Measurements from ENCODE around the gene DCP2. TPM values are rescaled to one million over a fixed set of nuclear protein-coding genes. Genes with fewer than 3 reads are reported as not detected.
A peak's percentile ranks its signal among the peaks of the same experiment; 100 is the strongest.

Gene DCP2
- total RNA-seq, 1 donor from 2014 or later: 18.8 TPM

- no peak for ATAC-seq
- intact Hi-C loops (cut with micrococcal nuclease): no loop called here
- DNase-seq: no peak
Measured at GRCh38 chr5:113000466-113000865, 23.9 kb downstream of the DCP2 start.

DNA sequence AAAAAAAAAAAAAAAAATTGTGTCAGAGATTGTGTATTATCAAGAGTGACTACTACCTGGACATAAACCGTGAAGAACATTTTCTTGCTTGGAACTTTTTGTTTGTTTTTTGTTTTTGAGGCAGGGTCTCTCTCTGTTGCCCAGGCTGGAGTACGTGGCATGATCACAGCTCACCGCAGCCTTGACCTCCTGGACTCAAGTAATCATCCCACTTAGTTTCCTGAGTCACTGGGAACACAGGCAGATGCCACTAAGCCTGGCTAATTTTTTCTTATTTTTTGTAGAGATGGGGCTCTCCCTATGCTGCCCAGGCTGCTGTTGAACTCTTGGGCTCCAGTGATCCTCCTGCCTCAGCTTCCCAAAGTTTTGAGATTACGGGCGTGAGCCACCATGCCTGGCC lies 25.8 kb downstream of the DCP2 start:
- intact Hi-C loops (cut with micrococcal nuclease): no loop called here
- no peak for ATAC-seq
- DNase-seq: no peak

DNA sequence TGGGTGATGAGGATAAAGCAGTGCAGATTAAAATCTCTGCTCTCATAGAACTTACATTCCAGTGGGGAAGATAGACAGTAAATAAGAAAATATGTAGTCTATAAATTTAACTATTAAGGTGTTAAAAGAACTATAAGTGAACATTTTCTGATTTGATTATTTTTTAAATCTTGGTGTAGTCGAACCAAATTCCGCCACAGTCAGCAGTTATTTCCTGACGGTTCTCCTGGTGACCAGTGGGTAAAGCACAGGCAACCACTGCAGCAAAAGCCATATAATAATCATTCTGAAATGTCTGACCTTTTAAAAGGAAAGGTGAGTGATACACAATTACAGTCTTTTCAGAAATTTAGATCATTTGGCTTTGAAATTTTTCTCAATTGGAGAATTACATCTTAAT lies 27.2 kb downstream of the DCP2 start:
- DNase-seq: no peak
- intact Hi-C loops (cut with micrococcal nuclease): no loop called here

DNA sequence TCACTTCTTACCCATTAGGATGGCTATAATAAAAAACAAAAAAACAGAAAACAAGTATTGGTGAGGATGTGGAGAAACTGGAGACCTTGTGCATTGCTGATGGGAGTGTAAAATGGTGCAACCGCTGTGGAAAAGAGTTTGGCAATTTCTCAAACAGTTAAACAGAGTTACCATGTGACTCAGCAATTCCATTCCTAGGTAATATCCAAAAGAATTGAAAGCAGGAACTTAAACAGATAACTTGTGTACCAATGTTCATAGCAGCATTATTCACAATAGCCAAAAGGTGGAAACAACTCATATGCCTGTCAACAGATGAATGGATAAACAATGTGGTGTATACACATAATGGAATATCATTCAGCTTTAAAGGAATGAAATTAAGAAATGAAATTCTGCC lies 28.9 kb downstream of the DCP2 start:
- no peak for ATAC-seq
- no peak for DNase-seq
- intact Hi-C loops (cut with micrococcal nuclease): no loop called here

More for the DNA sequence above, 27.2 kb downstream of the DCP2 start:
- no peak for ATAC-seq

GRCh38 chr5:113017881-113018635 lies 41.5 kb downstream of the DCP2 start:
- DNase-seq (no peak), ATAC-seq (no peak)
- intact Hi-C loops (cut with micrococcal nuclease): no loop called here

- intact Hi-C loops (cut with micrococcal nuclease): no loop called here
- DNase-seq (no peak), ATAC-seq (no peak)
Measured at GRCh38 chr5:113020461-113021273, 44.1 kb downstream of the DCP2 start.

DNA sequence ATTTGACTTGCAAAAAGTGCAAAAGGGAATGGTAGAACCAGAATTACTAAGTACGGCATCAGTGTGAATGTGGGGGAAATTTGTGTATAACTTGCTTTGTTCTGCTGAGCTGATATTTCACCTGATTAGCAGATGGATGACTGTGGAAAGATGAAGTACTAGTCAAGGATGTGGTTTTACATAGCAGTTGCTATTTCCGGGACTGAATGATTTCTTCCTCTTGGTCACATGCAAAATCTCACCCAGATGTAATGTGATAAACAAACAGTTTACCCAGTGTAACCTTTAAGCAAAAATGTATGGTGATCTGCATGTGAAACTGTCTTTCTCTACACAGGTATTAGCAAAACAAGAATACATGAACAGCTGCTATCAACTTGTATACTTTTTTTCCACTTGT lies 46.1 kb downstream of the DCP2 start:
- no peak for ATAC-seq
- no peak for DNase-seq
- intact Hi-C loops (cut with micrococcal nuclease): no loop called here

DNA sequence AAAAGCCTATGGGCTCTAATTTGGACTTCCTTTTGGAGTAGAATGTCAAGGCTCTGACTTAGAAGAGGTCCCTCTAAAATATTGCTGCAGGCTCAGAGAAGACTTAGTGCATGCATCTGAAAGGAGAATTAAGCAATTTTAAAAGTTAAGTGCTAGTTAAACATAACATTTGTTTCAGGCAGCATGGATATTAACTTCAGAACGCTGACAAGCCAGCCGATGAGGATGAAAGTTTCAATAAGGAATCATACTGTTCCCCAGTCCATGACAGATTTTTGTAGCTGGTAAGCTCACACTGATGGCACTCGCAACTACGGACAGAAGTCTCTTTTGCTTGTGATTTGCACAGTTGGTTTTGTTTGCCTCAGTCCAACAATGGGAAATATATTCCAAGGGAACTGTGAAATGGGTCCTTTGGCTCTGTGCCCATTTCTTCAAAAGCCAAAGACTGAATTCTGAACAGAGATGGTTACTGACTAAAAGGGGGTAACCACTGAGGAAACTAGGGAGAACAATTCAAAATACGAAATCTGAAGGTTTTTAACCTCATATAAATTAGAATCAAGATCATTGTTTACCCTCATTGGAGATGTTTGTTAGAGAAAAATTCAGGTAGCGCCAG lies 47.6 kb downstream of the DCP2 start:
- ATAC-seq: no peak
- intact Hi-C loops (cut with micrococcal nuclease): no loop called here
- DNase-seq: no peak

- ATAC-seq (no peak), DNase-seq (no peak)
- intact Hi-C loops (cut with micrococcal nuclease): no loop called here
Measured at GRCh38 chr5:113025596-113025995, 49.0 kb downstream of the DCP2 start.

GRCh38 chr5:113026211-113026610 lies 49.6 kb downstream of the DCP2 start:
- ATAC-seq (no peak), DNase-seq (no peak)
- intact Hi-C loops (cut with micrococcal nuclease): no loop called here

DNA sequence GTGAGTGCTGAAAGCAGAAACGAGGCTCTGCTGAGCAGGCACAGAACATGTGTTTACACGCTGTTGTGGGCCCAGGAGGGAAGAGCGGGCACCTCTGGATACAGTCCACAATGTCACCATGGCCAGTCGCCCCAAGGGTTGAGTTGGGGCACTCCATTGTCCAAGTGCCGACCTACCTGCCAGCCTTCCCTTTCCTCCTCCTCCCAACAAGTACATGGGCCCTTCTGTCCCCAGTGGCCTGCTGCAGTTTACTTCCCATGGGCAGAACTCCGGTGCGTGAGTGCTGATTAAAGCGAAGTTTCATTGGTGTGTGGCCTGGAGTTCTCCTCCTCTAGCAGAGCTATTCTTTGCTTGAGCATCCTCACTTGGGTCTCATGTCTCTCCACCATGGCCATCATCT lies 50.4 kb downstream of the DCP2 start:
- intact Hi-C loops (cut with micrococcal nuclease): no loop called here
- DNase-seq: no peak
- no peak for ATAC-seq

DNA sequence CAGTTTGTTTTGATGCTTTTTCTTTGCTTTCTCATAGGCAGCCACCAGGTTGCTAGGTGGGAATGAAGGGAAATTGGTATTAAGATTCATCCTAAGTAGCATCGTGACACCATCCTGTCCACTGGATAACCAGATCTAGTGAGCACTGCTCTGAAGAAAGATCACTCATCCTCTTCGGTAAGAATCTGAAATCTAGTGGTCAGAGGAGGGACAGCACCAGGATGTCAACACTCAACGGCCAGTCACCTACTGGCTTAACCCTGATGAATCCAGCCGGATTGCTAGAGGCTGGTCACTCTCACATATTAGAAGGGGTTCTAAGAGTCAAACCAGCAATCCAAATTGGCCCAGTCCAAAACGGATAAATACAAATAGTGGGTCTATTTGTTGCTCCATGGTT lies 50.8 kb downstream of the DCP2 start:
- ATAC-seq: no peak
- no peak for DNase-seq
- intact Hi-C loops (cut with micrococcal nuclease): no loop called here

GRCh38 chr5:113029614-113030013 lies 53.0 kb downstream of the DCP2 start:
- DNase-seq (no peak), ATAC-seq (peak; percentile 43)
- intact Hi-C loops (cut with micrococcal nuclease): no loop called here

- DNase-seq: no peak
- intact Hi-C loops (cut with micrococcal nuclease): no loop called here
- no peak for ATAC-seq
Measured at GRCh38 chr5:113031104-113031503, 54.5 kb downstream of the DCP2 start.

DNA sequence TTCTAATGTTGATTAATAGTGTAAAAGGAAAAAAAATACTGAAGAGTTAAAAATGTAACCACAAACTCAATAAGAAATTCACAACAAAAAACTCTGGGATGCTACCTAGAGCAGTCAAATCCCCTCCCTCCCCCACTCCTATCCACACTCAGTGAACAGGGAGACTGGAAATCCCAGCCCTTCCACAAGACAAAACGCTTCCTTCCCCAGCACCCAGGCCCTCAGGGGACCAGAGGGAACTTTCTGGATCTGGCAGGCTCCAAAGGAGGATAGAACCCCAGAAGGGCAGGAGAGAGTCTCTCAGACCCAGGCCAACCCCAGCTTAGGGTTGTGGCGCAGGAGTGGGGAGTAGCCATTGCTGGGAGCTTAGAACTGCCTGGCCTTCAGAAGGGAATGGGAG lies 55.0 kb downstream of the DCP2 start:
- DNase-seq: no peak
- ATAC-seq: no peak
- intact Hi-C loops (cut with micrococcal nuclease): no loop called here

GRCh38 chr5:113034182-113034773 lies 57.7 kb downstream of the DCP2 start:
- ATAC-seq (peak; percentile 70), DNase-seq (no peak)
- intact Hi-C loops (cut with micrococcal nuclease): no loop called here

DNA sequence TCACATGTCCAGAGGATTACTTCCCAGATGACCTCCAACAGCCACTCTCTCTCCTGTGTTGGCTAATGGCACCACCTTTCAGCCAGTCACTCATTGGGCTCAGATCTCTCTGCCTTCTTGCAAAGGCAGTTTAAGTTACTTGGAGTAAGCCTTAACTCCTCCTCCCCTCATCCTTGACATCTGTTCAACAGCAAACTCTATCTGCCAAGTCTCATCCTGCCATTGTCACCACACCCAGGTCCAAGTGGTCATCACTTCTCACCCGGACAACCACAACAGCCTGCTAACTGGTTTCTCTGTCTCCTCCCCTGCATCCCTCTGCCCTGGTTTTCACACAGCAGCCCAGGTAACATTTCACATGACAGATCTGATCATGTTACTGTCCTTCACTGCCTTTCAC lies 58.5 kb downstream of the DCP2 start:
- no peak for ATAC-seq
- intact Hi-C loops (cut with micrococcal nuclease): no loop called here

DNA sequence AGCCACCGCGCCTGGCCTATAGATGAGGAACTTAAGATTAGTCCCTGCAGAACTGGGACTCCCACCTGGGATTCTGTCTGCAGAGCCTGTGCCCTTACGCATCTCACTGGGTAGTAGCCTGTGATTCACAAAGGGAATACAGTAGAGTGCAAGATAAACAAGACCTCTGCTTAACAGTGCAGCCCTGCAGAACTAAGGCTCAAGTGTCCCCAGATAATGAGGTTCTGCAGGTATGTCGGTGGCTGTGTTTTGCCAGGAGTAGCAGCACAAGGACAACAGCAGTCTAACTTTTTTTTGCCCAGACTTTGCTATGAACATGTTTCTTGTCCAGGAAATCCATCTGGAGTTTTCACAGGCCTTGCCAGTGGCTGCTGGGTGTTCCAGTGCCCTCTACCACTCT lies 59.7 kb downstream of the DCP2 start:
- DNase-seq: no peak
- intact Hi-C loops (cut with micrococcal nuclease): no loop called here
- no peak for ATAC-seq

More for the DNA sequence above, 58.5 kb downstream of the DCP2 start:
- no peak for DNase-seq

DNA sequence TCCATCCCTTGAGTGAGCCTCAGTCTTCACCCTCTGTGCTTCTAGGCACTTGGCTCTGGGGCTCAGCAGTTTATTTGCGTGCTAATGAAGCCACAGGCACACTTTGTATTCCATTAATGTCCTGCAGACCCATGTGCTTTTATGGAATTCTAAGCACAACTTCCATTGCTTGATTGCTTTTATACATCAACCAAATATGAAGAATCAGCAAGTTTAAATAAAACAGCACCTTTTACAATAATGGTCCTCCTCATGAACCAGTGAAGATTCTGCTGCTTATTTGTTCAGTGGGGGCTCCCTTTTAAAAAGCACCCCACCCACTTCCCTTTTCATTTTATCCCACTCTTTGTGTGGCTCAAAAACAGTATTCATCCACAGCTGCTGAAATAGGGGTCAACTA lies 60.2 kb downstream of the DCP2 start:
- no peak for ATAC-seq
- no peak for DNase-seq
- intact Hi-C loops (cut with micrococcal nuclease): no loop called here

DNA sequence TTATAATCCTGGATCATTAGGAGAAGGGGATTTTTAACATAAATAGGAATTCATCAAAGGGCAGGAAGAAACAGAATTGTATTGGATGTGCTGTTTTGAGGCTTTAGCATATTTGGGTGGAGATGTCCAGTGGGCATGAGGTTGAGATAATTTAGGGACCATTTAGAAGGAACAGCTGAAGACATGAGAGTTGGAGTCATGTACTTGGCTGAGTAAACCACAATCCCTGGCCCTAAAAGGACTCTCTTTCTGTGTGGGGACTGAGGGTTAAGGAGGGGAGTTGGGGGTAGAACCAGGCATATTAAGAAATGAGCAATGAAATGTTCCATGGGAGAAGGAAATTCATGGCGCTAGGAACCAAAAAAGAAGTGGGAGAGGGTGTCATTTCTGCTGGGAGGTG lies 61.5 kb downstream of the DCP2 start:
- ATAC-seq (no peak), DNase-seq (no peak)
- intact Hi-C loops (cut with micrococcal nuclease): no loop called here

All from left ventricle myocardium superior (tissue), 1 donor.